Right ventricle myocardium superior (tissue), 1 donor: ENCODE measurements around the gene EXOC6. TPM values are rescaled to one million over a fixed set of nuclear protein-coding genes. Genes with fewer than 3 reads are reported as not detected.
"Not testable (repeated sequence)": the region's sequence is repeated elsewhere in the genome, so short reads cannot be mapped to it uniquely, and the experiment has no call there.

Source experiments
- ATAC-seq: fragments of 200-7000 bp; cut with Tn5 transposase; one replicate; pipeline ENCODE4 v1.9.1; 2020; ENCODE audit warnings: mild to moderate bottlenecking; ENCODE audit not compliant: poor library complexity
- DNase-seq: peaks from one replicate; pipeline ENCODE4 v3.0.0-alpha.2; 2020
- intact Hi-C: fragments of 100-400 bp; cut with DNase I; formaldehyde crosslinking; loops from one replicate; pipeline ENCODE4 v1.11.2; 2022
- total RNA-seq: library from RNA; stranded (reverse); fragmentation: NEBNext Ultra II Directional; extraction: Animal tissue kit (Norgen Biotek cat#: 25700); gene quantifications from one replicate; pipeline ENCODE4 v1.2.1, GENCODE V29; 2021
- donor health status: DM: no; HTN: yes; CAD: no; lungs with severe emphysema.

EXOC6 gene
- total RNA-seq, 1 donor from 2014 or later: 9.9 TPM

DNA sequence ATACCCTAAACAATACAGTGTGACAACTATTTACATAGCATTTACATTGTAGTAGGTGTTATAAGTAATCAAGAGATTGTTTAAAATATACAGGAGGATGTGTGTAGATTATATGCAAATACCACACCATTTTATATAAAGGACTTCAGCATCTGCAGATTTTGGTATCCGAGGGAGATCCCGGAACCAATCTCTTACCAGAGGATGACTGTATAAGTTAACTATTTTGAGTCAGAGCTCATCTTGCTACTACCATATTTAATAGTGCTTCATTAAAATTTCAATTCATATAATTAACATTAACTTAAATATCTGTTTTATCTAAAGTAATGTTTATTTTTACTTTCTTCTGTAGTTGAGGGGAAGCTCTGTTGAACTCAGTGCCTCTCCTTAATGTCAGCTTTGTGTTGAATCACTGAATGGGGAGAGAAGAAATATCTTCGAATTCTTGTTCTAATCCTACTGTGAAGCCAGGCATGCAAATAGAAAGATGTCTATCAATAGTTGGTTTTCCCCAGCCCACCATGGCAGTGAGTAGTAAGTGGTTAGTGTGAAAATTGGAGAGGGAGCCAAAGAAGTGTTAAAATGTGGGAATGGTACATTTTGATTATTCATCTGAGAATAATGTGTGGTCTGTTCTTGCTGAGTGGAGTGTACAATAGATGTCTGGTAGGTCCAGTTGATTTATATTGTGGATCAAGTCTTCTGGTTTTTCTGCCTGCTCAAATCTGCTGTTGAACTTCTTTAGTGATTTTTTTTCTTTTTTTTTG lies 122.2 kb downstream of the EXOC6 start:
- no peak for DNase-seq
- intact Hi-C loops: no loop called here

GRCh38 chr10:92972066-92972870 lies 123.9 kb downstream of the EXOC6 start:
- no peak for ATAC-seq
- intact Hi-C loops: no loop called here
- DNase-seq: no peak

More for the DNA sequence above, 122.2 kb downstream of the EXOC6 start:
- no peak for ATAC-seq

DNA sequence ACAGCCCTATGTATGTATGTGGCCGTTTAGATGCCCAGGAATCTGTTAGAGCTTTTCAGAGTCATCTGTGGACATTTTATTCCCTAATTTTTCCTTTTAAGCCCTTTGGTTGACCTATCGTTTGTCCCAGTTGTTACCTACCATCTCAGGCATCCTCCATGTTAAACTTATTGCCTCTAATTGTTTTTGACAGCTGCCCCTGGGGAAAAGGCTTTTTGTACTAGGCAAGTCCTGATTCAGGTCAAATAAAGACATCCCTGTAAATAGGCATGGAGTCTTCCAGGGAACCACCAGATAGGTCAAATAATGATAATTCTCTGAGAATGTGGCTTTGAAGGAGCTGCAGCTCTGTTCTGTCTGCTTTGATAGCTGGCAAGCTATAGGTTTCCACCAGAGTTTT lies 124.6 kb downstream of the EXOC6 start:
- intact Hi-C loops: no loop called here
- no peak for DNase-seq
- no peak for ATAC-seq

DNA sequence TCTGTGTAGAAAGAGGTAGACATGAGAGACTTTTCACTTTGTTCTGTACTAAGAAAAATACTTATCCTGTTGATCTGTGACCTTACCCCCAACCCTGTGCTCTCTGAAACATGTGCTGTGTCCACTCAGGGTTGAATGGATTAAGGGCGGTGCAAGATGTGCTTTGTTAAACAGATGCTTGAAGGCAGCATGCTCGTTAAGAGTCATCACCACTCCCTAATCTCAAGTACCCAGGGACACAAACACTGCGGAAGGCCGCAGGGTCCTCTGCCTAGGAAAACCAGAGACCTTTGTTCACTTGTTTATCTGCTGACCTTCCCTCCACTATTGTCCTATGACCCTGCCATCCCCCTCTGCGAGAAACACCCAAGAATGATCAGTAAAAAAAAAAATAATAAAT lies 128.0 kb downstream of the EXOC6 start:
- intact Hi-C loops, DNase-seq, ATAC-seq: not testable (repeated sequence)

GRCh38 chr10:92989250-92989649 lies 140.9 kb downstream of the EXOC6 start:
- no peak for DNase-seq
- intact Hi-C loops: no loop called here
- ATAC-seq: no peak

DNA sequence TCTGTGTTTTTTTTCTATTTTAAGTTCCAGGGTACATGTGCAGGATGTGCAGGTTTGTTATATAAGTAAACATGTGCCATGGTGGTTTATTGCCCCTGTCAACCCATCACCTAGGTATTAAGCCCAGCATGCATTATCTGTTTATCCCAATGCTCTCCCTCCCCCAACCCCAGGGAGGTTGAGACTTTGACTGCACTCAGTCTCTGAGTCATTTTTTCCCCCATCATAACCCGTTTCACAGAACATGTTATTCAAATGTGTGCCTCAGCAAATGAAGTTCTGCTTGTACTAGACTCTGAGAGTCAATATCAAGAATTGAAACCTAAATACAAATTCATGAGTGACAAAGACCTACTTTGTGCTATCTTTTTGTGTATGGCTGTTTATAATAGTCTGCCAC lies 142.3 kb downstream of the EXOC6 start:
- no peak for ATAC-seq
- no peak for DNase-seq
- intact Hi-C loops: no loop called here

GRCh38 chr10:92991513-92991912 lies 143.2 kb downstream of the EXOC6 start:
- no peak for ATAC-seq
- intact Hi-C loops: no loop called here
- DNase-seq: no peak

GRCh38 chr10:92993699-92994272 lies 145.5 kb downstream of the EXOC6 start:
- intact Hi-C loops: no loop called here
- DNase-seq (no peak), ATAC-seq (no peak)

- intact Hi-C loops: no loop called here
- ATAC-seq: no peak
- DNase-seq: no peak
Observed at GRCh38 chr10:92995509-92995908, 147.2 kb downstream of the EXOC6 start.

DNA sequence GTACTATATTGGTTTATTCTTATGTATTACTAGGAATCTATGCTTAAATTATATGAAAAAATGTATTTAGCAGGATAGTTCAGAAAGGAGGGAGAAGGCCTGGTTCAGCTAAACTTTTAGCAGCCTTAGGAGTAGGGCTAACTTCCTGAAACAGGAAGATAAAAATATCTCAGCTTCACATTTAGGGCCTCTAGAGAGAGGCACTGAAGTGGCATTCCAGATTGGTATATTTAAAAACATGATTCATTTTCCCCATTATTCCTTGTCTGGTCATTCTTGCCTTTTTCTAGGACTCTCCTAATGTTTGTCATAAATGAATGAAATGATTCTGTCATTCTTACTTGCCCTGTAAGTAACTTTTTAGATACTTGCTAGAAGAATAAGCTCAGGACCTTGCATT lies 149.3 kb downstream of the EXOC6 start:
- intact Hi-C loops: no loop called here
- DNase-seq (no peak), ATAC-seq (no peak)

- intact Hi-C loops: no loop called here
- ATAC-seq (no peak), DNase-seq (no peak)
Observed at GRCh38 chr10:92999191-92999590, 150.9 kb downstream of the EXOC6 start.

DNA sequence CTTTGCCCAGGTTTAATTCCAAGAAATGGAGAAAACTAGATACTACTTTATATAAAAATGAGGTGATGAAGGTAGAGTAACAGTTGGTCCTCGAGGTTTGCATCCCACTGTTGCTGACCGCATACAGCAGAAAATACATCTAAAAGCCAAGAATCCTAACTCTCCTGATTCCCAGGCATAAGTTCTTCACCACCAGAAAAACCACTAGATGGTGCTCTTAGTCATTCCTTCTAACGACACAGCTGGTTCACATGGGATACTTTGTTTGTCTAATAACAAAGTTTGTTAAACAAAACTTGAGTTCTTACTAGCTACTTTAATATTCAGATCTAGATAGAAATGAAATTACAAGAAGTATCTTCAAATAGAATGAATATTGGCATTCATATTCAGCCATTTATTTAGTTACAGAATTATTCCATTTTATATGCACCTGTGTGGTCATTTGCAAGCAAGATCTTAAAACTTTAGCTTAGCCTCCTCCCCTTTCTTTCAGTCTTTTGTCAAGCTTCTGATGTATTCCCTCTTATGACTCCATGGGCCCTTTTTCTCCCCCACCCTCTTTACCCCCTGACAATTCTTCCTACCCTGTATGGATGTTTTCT lies 158.2 kb downstream of the EXOC6 start:
- ATAC-seq (no peak), DNase-seq (no peak)
- intact Hi-C loops: no loop called here

DNA sequence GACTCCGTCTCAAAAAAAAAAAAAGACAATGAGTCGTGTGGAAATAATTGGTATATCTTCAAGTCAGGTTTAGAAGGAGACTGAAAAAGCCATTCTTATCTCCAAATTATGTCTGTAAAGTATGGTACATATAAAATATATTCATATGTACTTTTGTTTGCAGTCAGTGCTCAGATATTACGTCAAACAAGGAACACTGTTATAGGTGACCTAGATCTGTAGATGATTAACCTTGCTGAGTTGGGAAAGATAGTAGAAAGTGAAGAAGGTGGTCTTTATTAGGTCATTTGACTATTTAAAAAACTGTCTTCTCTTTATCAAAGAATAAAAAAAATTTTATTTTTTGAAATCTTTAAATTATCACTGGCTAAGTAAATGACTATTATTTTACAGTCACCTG lies 167.4 kb downstream of the EXOC6 start:
- ATAC-seq (no peak), DNase-seq (no peak)
- intact Hi-C loops: no loop called here

DNA sequence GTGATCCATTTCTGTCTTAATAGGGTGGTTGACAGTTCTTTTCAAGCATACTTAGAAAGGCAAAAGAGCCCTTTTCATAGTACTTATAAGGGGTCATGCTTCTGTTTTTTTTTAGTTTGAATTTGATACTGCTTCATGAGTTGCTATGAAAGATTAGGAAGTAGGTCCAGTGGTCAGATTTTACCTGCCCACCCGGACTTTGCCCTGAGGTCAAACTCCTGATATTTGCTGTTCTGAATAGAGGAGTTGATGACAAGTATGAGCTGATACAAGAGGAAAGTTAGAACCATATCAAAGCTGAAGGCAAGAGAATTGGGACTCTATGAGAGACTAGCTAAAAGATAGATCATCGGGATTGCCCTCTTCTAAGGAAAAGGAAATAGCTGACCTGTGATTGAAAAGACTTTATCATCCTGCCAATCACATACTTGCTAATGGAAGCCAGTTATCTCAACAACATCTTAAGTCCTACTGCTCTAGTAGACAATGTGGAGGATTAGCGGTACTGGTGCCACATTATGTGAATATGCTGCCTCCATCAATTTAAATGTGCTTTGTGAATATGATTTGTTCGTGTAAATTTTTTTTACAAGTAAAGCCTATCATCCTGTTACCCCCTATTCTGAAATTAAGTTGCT lies 174.8 kb downstream of the EXOC6 start:
- intact Hi-C loops: no loop called here
- no peak for ATAC-seq
- DNase-seq: no peak

DNA sequence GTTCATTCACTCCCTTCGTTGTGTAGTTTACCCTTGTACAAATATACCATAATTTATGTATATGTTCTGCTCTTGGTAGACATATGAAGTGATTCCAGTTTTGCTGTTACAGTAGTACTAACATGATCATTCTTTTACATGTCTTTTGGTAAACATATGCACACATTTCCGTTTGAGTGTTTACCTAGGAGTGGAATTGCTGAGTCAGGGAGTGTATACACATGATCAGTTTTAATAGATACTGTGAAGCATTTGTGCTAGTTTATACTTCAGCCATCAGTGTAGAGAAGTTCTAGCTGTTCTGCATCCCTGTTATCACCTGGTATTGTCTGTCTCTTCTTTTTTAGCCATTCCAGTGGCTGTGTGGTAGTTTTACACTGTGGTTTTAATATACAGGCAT lies 177.8 kb downstream of the EXOC6 start:
- no peak for DNase-seq
- ATAC-seq: no peak
- intact Hi-C loops: no loop called here

DNA sequence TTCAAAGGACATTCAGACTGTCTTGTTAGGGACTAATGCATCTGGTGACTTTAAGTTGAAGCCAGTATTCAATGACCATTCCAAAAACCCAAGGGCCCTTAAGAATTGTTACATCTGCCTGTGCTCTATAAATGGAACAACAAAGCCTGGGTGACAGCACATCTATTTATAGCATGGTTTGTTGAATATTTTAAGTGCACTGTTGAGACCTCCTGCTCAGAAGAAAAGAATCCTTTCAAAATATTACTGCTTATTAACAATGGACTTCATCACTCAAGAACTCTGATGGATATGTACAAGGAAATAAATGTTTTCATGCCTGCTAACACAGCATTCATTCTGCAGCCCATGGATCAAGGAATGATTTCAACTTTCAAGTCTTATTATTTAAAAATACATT lies 179.2 kb downstream of the EXOC6 start:
- intact Hi-C loops: no loop called here
- DNase-seq (no peak), ATAC-seq (no peak)

GRCh38 chr10:93028883-93029282 lies 180.6 kb downstream of the EXOC6 start:
- ATAC-seq (no peak), DNase-seq (no peak)
- intact Hi-C loops: no loop called here

DNA sequence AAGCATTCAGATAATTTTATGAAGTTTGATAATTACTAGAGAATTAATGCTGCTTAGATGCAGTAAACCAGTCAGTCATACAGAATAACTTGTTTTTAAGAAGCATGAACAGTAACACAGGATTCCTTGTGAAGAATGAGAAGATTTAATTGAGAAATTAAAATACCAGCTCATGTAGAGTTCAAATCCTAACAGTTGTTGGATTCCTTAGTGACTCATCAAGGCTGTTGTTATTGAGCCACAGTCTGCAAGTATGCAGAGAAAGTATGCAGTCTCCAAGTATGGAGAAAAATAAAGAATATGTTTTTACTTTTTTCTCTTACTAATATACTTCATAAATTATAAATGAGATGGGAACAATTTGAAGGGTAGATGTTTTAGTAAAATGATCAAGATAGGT lies 182.1 kb downstream of the EXOC6 start:
- intact Hi-C loops: no loop called here
- DNase-seq (no peak), ATAC-seq (no peak)
